HepG2 (cell line): ENCODE measurements around the gene ZNF483. TPM values are rescaled to one million over a fixed set of nuclear protein-coding genes. Genes with fewer than 3 reads are reported as not detected.

ENCODE experiments used
- ATAC-seq: fragments of 200-7000 bp; cut with Tn5 transposase; 3 replicates; pipeline ENCODE4 v1.9.1; 2020; ENCODE audit warnings: mild to moderate bottlenecking, moderate library complexity
- BruUV-seq: library from RNA; stranded (reverse); fragments of 400-500 nt; replicated peaks from 2 replicates; lab custom pipeline; 2021; lab: Mats Ljungman, UMichigan
- CTCF ChIA-PET: fragments of 300-600 bp; formaldehyde crosslinking; extraction: SDS; loops from one replicate; lab custom pipeline; 2021; ENCODE audit warnings: low total read pairs, inconsistent platforms, low intra/inter-chr PET ratio; lab: Yijun Ruan, JAX
- POLR2A ChIA-PET: fragments of 350-600 bp; sonication (Branson Sonifier 250); formaldehyde crosslinking; loops from one replicate; lab custom pipeline; 2020; ENCODE audit warnings: antibody characterized with exemption, inconsistent platforms; lab: Yijun Ruan, JAX
- DNase-seq: peaks from one replicate; pipeline ENCODE4 v3.0.0-alpha.2; 2015; ENCODE audit warnings: low spot score
- FAIRE-seq: peaks from 3 replicates; lab custom pipeline; 2011; peaks lifted over from hg19 to GRCh38; lab: Jason Lieb, UNC
- H2AFZ ChIP-seq: one replicate; pipeline ENCODE4 v1.6.1; 2011; ENCODE audit warnings: low read length, inconsistent platforms
- H3K27ac ChIP-seq: fragments of 300-600 bp; 3 replicates; pipeline ENCODE4 v1.8.0; 2011; ENCODE audit warnings: mixed run types, mild to moderate bottlenecking, mixed read lengths, low read length, inconsistent platforms; ENCODE audit not compliant: insufficient read depth; ENCODE audit errors: extremely low read length
- H3K27me3 ChIP-seq, 2 experiments: fragments of 200-600 bp in 1 of 2; 2 replicates in 1 of 2; 3 replicates in 1 of 2; pipeline versions ENCODE4 v1.6.0 to v1.8.0; 2011; ENCODE audit warnings: low read length in 2 of 2, mild to moderate bottlenecking in 2 of 2, moderate library complexity in 2 of 2, inconsistent platforms in 1 of 2; ENCODE audit not compliant: insufficient read depth in 2 of 2, control insufficient read depth in 1 of 2
- H3K36me3 ChIP-seq, 2 experiments: fragments of 200-600 bp in 1 of 2; replicated peaks in 1 of 2; 2 replicates in 1 of 2; 3 replicates in 1 of 2; pipeline versions ENCODE4 v1.5.1 to v1.8.0; 2011; ENCODE audit warnings: low read length in 2 of 2, inconsistent platforms in 1 of 2; ENCODE audit not compliant: insufficient read depth in 2 of 2, control insufficient read depth in 1 of 2
- H3K4me1 ChIP-seq: 2 replicates; pipeline ENCODE4 v1.5.1; 2012; ENCODE audit warnings: low read length, inconsistent platforms; ENCODE audit not compliant: insufficient read depth
- H3K4me2 ChIP-seq: 2 replicates; pipeline ENCODE4 v1.6.0; 2011; ENCODE audit warnings: low read depth, low read length, inconsistent platforms
- H3K4me3 ChIP-seq, 3 experiments: fragments of 200-600 bp in 1 of 3; sonication (generic), shearing (Covaris generic) in 1 of 3; replicated peaks in 1 of 3; 2 replicates each; pipeline ENCODE4 v1.5.1; 2011 to 2016; ENCODE audit warnings: low read length in 3 of 3, inconsistent platforms in 2 of 3, low read depth in 2 of 3, mild to moderate bottlenecking in 2 of 3, control low read depth in 1 of 3, mixed read lengths in 1 of 3; ENCODE audit not compliant: insufficient read depth in 1 of 3
- H3K79me2 ChIP-seq: one replicate; pipeline ENCODE4 v1.6.1; 2011; ENCODE audit warnings: low read length, inconsistent platforms; ENCODE audit not compliant: insufficient read depth
- H3K9ac ChIP-seq: 2 replicates; pipeline ENCODE4 v1.6.0; 2011; ENCODE audit warnings: mild to moderate bottlenecking, low read depth, low read length, inconsistent platforms; ENCODE audit not compliant: insufficient read depth
- H3K9me3 ChIP-seq: 2 replicates; pipeline ENCODE4 v1.5.1; 2012; ENCODE audit warnings: mild to moderate bottlenecking, low read length
- H4K20me1 ChIP-seq: 2 replicates; pipeline ENCODE4 v1.6.0; 2011; ENCODE audit warnings: inconsistent platforms, mild to moderate bottlenecking, low read length, moderate library complexity; ENCODE audit not compliant: insufficient read depth
- ADNP ChIP-seq: sonication (generic); formaldehyde crosslinking; IDR thresholded peaks from 2 replicates; pipeline ENCODE4 v1.4.0; 2020; ENCODE audit warnings: missing genetic modification reagents
- ARID2 ChIP-seq: sonication (generic); formaldehyde crosslinking; IDR thresholded peaks from 2 replicates; pipeline ENCODE4 v1.8.1; 2022; ENCODE audit warnings: mild to moderate bottlenecking, missing genetic modification reagents, borderline replicate concordance
- CEBPB ChIP-seq: IDR thresholded peaks from 2 replicates; pipeline ENCODE4 v1.6.1; 2011; ENCODE audit warnings: low read depth, low read length, improper control_type of control experiment, borderline replicate concordance
- CREB3 ChIP-seq: sonication (generic); formaldehyde crosslinking; IDR thresholded peaks from 2 replicates; pipeline ENCODE4 v1.5.0; 2020; ENCODE audit warnings: missing genetic modification reagents
- HOMEZ ChIP-seq: IDR thresholded peaks from 2 replicates; pipeline ENCODE4 v1.6.1; 2016; ENCODE audit warnings: low read depth
- HOXA7 ChIP-seq: sonication (generic); formaldehyde crosslinking; IDR thresholded peaks from 2 replicates; pipeline ENCODE4 v1.8.1; 2022; ENCODE audit warnings: mild to moderate bottlenecking, missing genetic modification reagents, moderate library complexity
- ISX ChIP-seq: sonication (generic); formaldehyde crosslinking; conservative IDR thresholded peaks from 2 replicates; pipeline ENCODE4 v1.5.0; 2020; ENCODE audit warnings: missing genetic modification reagents
- KLF6 ChIP-seq: IDR thresholded peaks from 2 replicates; pipeline ENCODE4 v1.8.0; 2016; ENCODE audit warnings: missing biosample characterization, missing genetic modification reagents
- KMT2B ChIP-seq: IDR thresholded peaks from 2 replicates; pipeline ENCODE4 v1.6.1; 2016; ENCODE audit warnings: missing genetic modification reagents, missing compliant biosample characterization
- MAFG ChIP-seq: sonication (generic); formaldehyde crosslinking; IDR thresholded peaks from 2 replicates; pipeline ENCODE4 v1.5.1; 2020; ENCODE audit warnings: mild to moderate bottlenecking, missing genetic modification reagents
- NBN ChIP-seq: fragments of 450-650 bp; conservative IDR thresholded peaks from 2 replicates; pipeline ENCODE4 v1.6.1; 2017
- RBM22 ChIP-seq: fragments of 200-400 bp; formaldehyde crosslinking; optimal IDR thresholded peaks from 2 replicates; pipeline ENCODE3; 2017; ENCODE audit warnings: mild to moderate bottlenecking, low read length, moderate library complexity
- RXRB ChIP-seq: IDR thresholded peaks from 2 replicates; pipeline ENCODE4 v1.6.1; 2016; ENCODE audit warnings: borderline replicate concordance, missing genetic modification reagents, missing compliant biosample characterization
- ZBTB20 ChIP-seq: sonication (generic); formaldehyde crosslinking; IDR thresholded peaks from 2 replicates; pipeline ENCODE4 v1.8.1; 2023; ENCODE audit warnings: missing genetic modification reagents, low read depth, mild to moderate bottlenecking, borderline replicate concordance
- ZBTB34 ChIP-seq: sonication (generic); formaldehyde crosslinking; IDR thresholded peaks from 2 replicates; pipeline ENCODE4 v1.8.0; 2022; ENCODE audit warnings: mild to moderate bottlenecking, missing genetic modification reagents
- ZBTB8A ChIP-seq: sonication (generic); formaldehyde crosslinking; IDR thresholded peaks from 2 replicates; pipeline ENCODE4 v1.4.0; 2020; ENCODE audit warnings: mild to moderate bottlenecking, low read depth, missing genetic modification reagents, borderline replicate concordance
- ZFP91 ChIP-seq: sonication (generic); formaldehyde crosslinking; IDR thresholded peaks from 2 replicates; pipeline ENCODE4 v1.9.0; 2022; ENCODE audit warnings: missing genetic modification reagents, mild to moderate bottlenecking, borderline replicate concordance
- ZNF33A ChIP-seq: sonication (generic); formaldehyde crosslinking; IDR thresholded peaks from 2 replicates; pipeline ENCODE4 v1.5.1; 2020; ENCODE audit warnings: missing genetic modification reagents, mild to moderate bottlenecking, moderate library complexity, borderline replicate concordance
- ZNF670 ChIP-seq: sonication (generic); formaldehyde crosslinking; IDR thresholded peaks from 2 replicates; pipeline ENCODE4 v1.8.0; 2022; ENCODE audit warnings: mild to moderate bottlenecking, missing genetic modification reagents, borderline replicate concordance
- ZNF709 ChIP-seq: sonication (generic); formaldehyde crosslinking; IDR thresholded peaks from 2 replicates; pipeline ENCODE4 v1.5.0; 2020; ENCODE audit warnings: mild to moderate bottlenecking, missing genetic modification reagents
- ZNF83 ChIP-seq: sonication (generic); formaldehyde crosslinking; IDR thresholded peaks from 2 replicates; pipeline ENCODE4 v1.4.0; 2020; ENCODE audit warnings: missing genetic modification reagents, mild to moderate bottlenecking, borderline replicate concordance
- WGBS: methylation state at CpG from one replicate; pipeline ENCODE4 v1.1.6; 2017; ENCODE audit warnings: low lambda C conversion rate; 5-methylcytosine and 5-hydroxymethylcytosine counted together
- in situ Hi-C: cut with HindIII; loops from 2 replicates; pipeline ENCODE4 v1.10.0; 2017; ENCODE audit warnings: low pct_unique_long_range_greater_than_20kb; ENCODE audit not compliant: extremely low pct_ligation_motif_present
- intact Hi-C: fragments of 100-400 bp; cut with micrococcal nuclease; formaldehyde crosslinking; loops from one replicate; pipeline ENCODE4 v1.10.0; 2022; ENCODE audit not compliant: unreplicated experiment
- polyA plus RNA-seq, 8 experiments: library from polyadenylated mRNA; depleted of rRNA in 3 of 8; stranded (reverse) in 7 of 8; unstranded in 1 of 8; fragments of >200 nt; fragmentation: Illumina TruSeq in 4 of 8; extraction: Trizol in 4 of 8; gene quantifications; 2 replicates each; pipeline versions ENCODE4 v1.2.1 to v1.2.3, GENCODE V29; 2011 to 2016; ENCODE audit warnings: low read depth in 4 of 8, missing spikeins in 1 of 8, mixed read lengths in 1 of 8; ENCODE audit not compliant: insufficient read depth in 1 of 8
- total RNA-seq, 5 experiments: library from RNA; depleted of rRNA; stranded (reverse); fragments of >200 nt; fragmentation: Illumina TruSeq; extraction: Trizol; gene quantifications; 2 replicates each; pipeline ENCODE4 v1.2.3, GENCODE V29; 2016; ENCODE audit warnings: low read depth in 1 of 5

The ZNF483 gene
- total and polyA plus RNA-seq, 2 of the 13 experiments (the other 11 are each of a cell fraction or from before 2014, with no cell fraction given) = 2.0 to 9.5 TPM

- H3K27ac ChIP-seq = peak overlapping the region; percentile 94
- peak overlapping the region; percentile 79 for H3K4me2 ChIP-seq
- H2AFZ ChIP-seq = peak overlapping the region; percentile 43
- ChIA-PET CTCF (no interaction called here), POLR2A (interaction anchor here (1.0 to 1.7 kb wide), 2 partner anchors 32 to 41 kb away, joined by 3 to 4 read pairs; partner anchors contain the start of gene ZNF483)
- H3K79me2 ChIP-seq = peaks cover 32% of the 10 kb centered on the region
- DNase-seq (no peak), FAIRE-seq (no peak), ATAC-seq (no peak)
- peak overlapping the region; percentile 87 for H3K9ac ChIP-seq
- no peaks in the 10 kb centered on the region for H3K9me3 ChIP-seq
- peaks cover 20% of the 10 kb centered on the region for H3K4me1 ChIP-seq
- no peaks in the 10 kb centered on the region for H3K27me3 ChIP-seq
- intact Hi-C loops = loop anchor here (5.0 kb wide), 1 partner anchor 47 kb away; no protein-coding TSS in a partner anchor
- H3K4me3 ChIP-seq = peak overlapping the region; percentile 83 to 90 (median 84)
- no peaks in the 10 kb centered on the region for H3K36me3 ChIP-seq
- 2% methylated on average over 4 of the region's 4 CpGs for WGBS
- TSS peak; percentile 80 for BruUV-seq
- H4K20me1 ChIP-seq = 0 out of 2 replicates have a peak, but pooled peaks cover 5% of the 10 kb centered on the region
- in situ Hi-C loops = no loop called here
- TF ChIP-seq ZNF670 (CRISPR knock-in tag) (peak; percentile 52; the same call in 1 of the 2 replicates), ZNF33A (CRISPR knock-in tag) (no peak), MAFG (CRISPR knock-in tag) (no peak), HOMEZ (CRISPR knock-in tag) (0 out of 2 replicates have a peak, but pooled peaks have one; percentile 4), ZBTB8A (CRISPR knock-in tag) (no peak), CEBPB (peak; percentile 27; the same call in 1 of the 2 replicates), ADNP (CRISPR knock-in tag) (no peak), ZNF83 (no peak), ZFP91 (CRISPR knock-in tag) (peak; percentile 50; the same call in 1 of the 2 replicates), CREB3 (CRISPR knock-in tag) (no peak), KMT2B (0 out of 2 replicates have a peak, but pooled peaks have one; percentile 5), ZBTB20 (no peak), ARID2 (0 out of 2 replicates have a peak, but pooled peaks have one; percentile 11), RXRB (CRISPR knock-in tag) (no peak), HOXA7 (CRISPR knock-in tag) (no peak), NBN (no peak), RBM22 (no peak), ZNF709 (CRISPR knock-in tag) (no peak), ZBTB34 (0 out of 2 replicates have a peak, but pooled peaks have one; percentile 2), KLF6 (CRISPR knock-in tag) (no peak), ISX (0 out of 2 replicates have a peak, but pooled peaks have one; percentile 18)
Observed at GRCh38 chr9:111484572-111484894, 40.4 kb upstream of the ZNF483 start.
